Peyer's patch (tissue), 4 donors: ENCODE measurements around the gene MRPS2.

ENCODE experiments used
- CTCF ChIP-seq, 6 experiments: fragments of 450-650 bp in 4 of 6; fragments of 200-600 bp in 2 of 6; sonication (generic) in 1 of 6; IDR thresholded peaks; one replicate each; pipeline ENCODE4 v1.5.1; 2017 to 2019; ENCODE audit warnings: antibody characterized with exemption in 6 of 6, mild to moderate bottlenecking in 3 of 6, moderate library complexity in 1 of 6
- POLR2A ChIP-seq, 2 donors: fragments of 450-650 bp; IDR thresholded peaks; one replicate each; pipeline ENCODE4 v1.5.1; 2017; ENCODE audit warnings: antibody characterized with exemption in 2 of 2, mild to moderate bottlenecking in 2 of 2, moderate library complexity in 2 of 2

- no peak for TF ChIP-seq CTCF (IDR thresholded peaks at IDR 0.05)
- TF ChIP-seq POLR2A (IDR thresholded peaks at IDR 0.05) = no peak
These were observed 16.9 kb downstream of the MRPS2 start for GRCh38 chr9:135517407-135517822.
